Gastroesophageal sphincter (tissue), 4 donors: ENCODE data around the gene RRP15. TPM values are rescaled to one million over a fixed set of nuclear protein-coding genes. Genes with fewer than 3 reads are reported as not detected.

Experiments used
- ATAC-seq: fragments of 150-250 bp; one replicate; pipeline ENCODE4 v1.9.1; 2016; ENCODE audit warnings: mild to moderate bottlenecking, moderate library complexity
- H3K27ac ChIP-seq, 4 donors: fragments of 200-600 bp; sonication (generic) in 3 of 4; 1 replicate in 3 of 4; 2 replicates in 1 of 4; pipeline ENCODE4 v1.5.1; 2016 to 2019
- H3K27me3 ChIP-seq: fragments of 200-600 bp; sonication (generic); one replicate; pipeline ENCODE4 v1.5.1; 2019
- H3K36me3 ChIP-seq, 2 donors: fragments of 200-600 bp; sonication (generic); one replicate each; pipeline ENCODE4 v1.5.1; 2019; ENCODE audit warnings: control low read depth in 1 of 2
- H3K4me1 ChIP-seq, 3 donors: fragments of 200-600 bp; sonication (generic); 1 replicate in 2 of 3; 2 replicates in 1 of 3; pipeline ENCODE4 v1.5.1; 2016 to 2019; ENCODE audit warnings: control low read depth in 2 of 3
- H3K4me3 ChIP-seq, 2 donors: fragments of 200-600 bp; sonication (generic); one replicate each; pipeline ENCODE4 v1.5.1; 2019; ENCODE audit warnings: mild to moderate bottlenecking in 1 of 2, moderate library complexity in 1 of 2
- H3K9me3 ChIP-seq, 3 donors: fragments of 200-600 bp; sonication (generic); one replicate each; pipeline ENCODE4 v1.5.1; 2017 to 2019; ENCODE audit warnings: control low read depth in 2 of 3
- EP300 ChIP-seq: sonication (generic); formaldehyde crosslinking; IDR thresholded peaks from one replicate; pipeline ENCODE4 v1.6.1; 2017; ENCODE audit warnings: antibody characterized with exemption, mild to moderate bottlenecking
- POLR2A ChIP-seq, 2 donors: fragments of 450-650 bp; IDR thresholded peaks; one replicate each; pipeline ENCODE4 v1.6.1; 2017; ENCODE audit warnings: antibody characterized with exemption in 2 of 2, mild to moderate bottlenecking in 2 of 2, moderate library complexity in 1 of 2
- POLR2AphosphoS5 ChIP-seq: sonication (generic); formaldehyde crosslinking; IDR thresholded peaks from one replicate; pipeline ENCODE4 v1.6.1; 2017; ENCODE audit warnings: antibody characterized with exemption
- WGBS, 2 donors: methylation state at CpG; one replicate each; pipeline ENCODE4 v1.1.5; 2018; ENCODE audit warnings: low coverage in 1 of 2; 5-methylcytosine and 5-hydroxymethylcytosine counted together
- total RNA-seq, 4 donors: library from RNA; depleted of rRNA; stranded (reverse); fragments of >200 nt; gene quantifications; one replicate each; pipeline ENCODE4 v1.1.0, GENCODE V29; 2016
- TF ChIP-seq, protein P1 (sequence below), 4 experiments: fragments of 200-600 bp in 2 of 4; fragments of 450-650 bp in 2 of 4; sonication (generic) in 1 of 4; IDR thresholded peaks; one replicate each; pipeline ENCODE4 v1.5.1; 2017 to 2019; ENCODE audit warnings: antibody characterized with exemption in 4 of 4, mild to moderate bottlenecking in 2 of 4, moderate library complexity in 2 of 4

Gene RRP15
- total RNA-seq, 4 donors from 2014 or later, result 7.0 to 13.5 (median 9.4) TPM

- no peaks in the 10 kb centered on the region for H3K4me1 ChIP-seq
- ATAC-seq, result no peak
- no peak overlapping the region for H3K27ac ChIP-seq
- 69 to 71% methylated on average over 3 of the region's 3 CpGs for WGBS, 2 donors
- TF ChIP-seq POLR2AphosphoS5 (no peak), POLR2A (IDR thresholded peaks at IDR 0.05) (no peak), EP300 (no peak)
- TF ChIP-seq, protein P1, sequence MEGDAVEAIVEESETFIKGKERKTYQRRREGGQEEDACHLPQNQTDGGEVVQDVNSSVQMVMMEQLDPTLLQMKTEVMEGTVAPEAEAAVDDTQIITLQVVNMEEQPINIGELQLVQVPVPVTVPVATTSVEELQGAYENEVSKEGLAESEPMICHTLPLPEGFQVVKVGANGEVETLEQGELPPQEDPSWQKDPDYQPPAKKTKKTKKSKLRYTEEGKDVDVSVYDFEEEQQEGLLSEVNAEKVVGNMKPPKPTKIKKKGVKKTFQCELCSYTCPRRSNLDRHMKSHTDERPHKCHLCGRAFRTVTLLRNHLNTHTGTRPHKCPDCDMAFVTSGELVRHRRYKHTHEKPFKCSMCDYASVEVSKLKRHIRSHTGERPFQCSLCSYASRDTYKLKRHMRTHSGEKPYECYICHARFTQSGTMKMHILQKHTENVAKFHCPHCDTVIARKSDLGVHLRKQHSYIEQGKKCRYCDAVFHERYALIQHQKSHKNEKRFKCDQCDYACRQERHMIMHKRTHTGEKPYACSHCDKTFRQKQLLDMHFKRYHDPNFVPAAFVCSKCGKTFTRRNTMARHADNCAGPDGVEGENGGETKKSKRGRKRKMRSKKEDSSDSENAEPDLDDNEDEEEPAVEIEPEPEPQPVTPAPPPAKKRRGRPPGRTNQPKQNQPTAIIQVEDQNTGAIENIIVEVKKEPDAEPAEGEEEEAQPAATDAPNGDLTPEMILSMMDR (IDR thresholded peaks at IDR 0.05), result no peak
- H3K4me3 ChIP-seq, result no peak overlapping the region
- no peaks in the 10 kb centered on the region for H3K9me3 ChIP-seq
- H3K36me3 ChIP-seq, result no peaks in the 10 kb centered on the region
- H3K27me3 ChIP-seq, result no peaks in the 10 kb centered on the region
Observed at GRCh38 chr1:218273762-218274479, 11.2 kb upstream of the RRP15 start.

- Histone ChIP-seq H3K9me3 (no peaks in the 10 kb centered on the region), H3K4me3 (no peak overlapping the region), H3K36me3 (no peaks in the 10 kb centered on the region), H3K27ac (no peak overlapping the region), H3K27me3 (no peaks in the 10 kb centered on the region), H3K4me1 (no peaks in the 10 kb centered on the region)
- 86 to 100% methylated on average over 2 of the region's 2 CpGs for WGBS, 2 donors
- TF ChIP-seq EP300 (no peak), POLR2A (IDR thresholded peaks at IDR 0.05) (no peak), POLR2AphosphoS5 (no peak)
- TF ChIP-seq, protein P1 (IDR thresholded peaks at IDR 0.05), result no peak
- ATAC-seq, result no peak
Observed at GRCh38 chr1:218274511-218274910, 10.6 kb upstream of the RRP15 start.

GRCh38 chr1:218275823-218276222 lies 9.3 kb upstream of the RRP15 start:
- no peaks in the 10 kb centered on the region for H3K36me3 ChIP-seq
- H3K4me3 ChIP-seq, result no peak overlapping the region
- peaks cover 0 to 1% (median 0%) of the 10 kb centered on the region in 3 donors for H3K9me3 ChIP-seq
- 40 to 80% methylated on average over 1 of the region's 2 CpGs for WGBS, 2 donors
- TF ChIP-seq, protein P1 (IDR thresholded peaks at IDR 0.05), result no peak
- TF ChIP-seq POLR2AphosphoS5 (no peak), POLR2A (IDR thresholded peaks at IDR 0.05) (no peak), EP300 (no peak)
- ATAC-seq, result no peak
- no peaks in the 10 kb centered on the region for H3K4me1 ChIP-seq
- H3K27me3 ChIP-seq, result peaks cover 7% of the 10 kb centered on the region
- no peak overlapping the region for H3K27ac ChIP-seq

DNA sequence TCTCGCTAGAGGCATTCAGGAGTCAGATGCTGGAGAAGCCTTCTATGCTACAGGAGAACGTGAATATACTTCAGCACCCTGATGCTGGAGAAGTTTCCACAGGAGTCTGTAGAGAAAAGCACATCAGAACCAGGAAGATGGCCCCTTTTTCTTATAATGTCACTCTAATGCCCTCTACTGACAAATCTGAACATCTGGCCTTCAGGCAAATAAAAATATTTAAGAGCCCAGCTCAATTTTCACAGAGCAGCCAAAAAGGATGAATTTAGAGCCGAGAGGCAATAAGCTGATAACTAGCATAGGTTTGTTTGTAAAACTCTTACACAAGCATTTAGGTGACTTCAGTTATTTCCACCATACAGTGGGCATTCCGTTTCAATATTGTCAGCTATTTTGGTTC lies 3.8 kb upstream of the RRP15 start:
- WGBS, 2 donors, result 81 to 96% methylated on average over 2 to 4 of the region's 4 CpGs
- H3K9me3 ChIP-seq, result peaks cover 0 to 9% (median 0%) of the 10 kb centered on the region in 3 donors
- no peak overlapping the region for H3K4me3 ChIP-seq
- no peak for ATAC-seq
- peaks cover 4 to 14% (median 5%) of the 10 kb centered on the region in 3 donors for H3K4me1 ChIP-seq
- peaks cover 12% of the 10 kb centered on the region for H3K27me3 ChIP-seq
- H3K36me3 ChIP-seq, result no peaks in the 10 kb centered on the region
- TF ChIP-seq EP300 (no peak), POLR2AphosphoS5 (no peak), POLR2A (IDR thresholded peaks at IDR 0.05) (no peak)
- TF ChIP-seq, protein P1 (IDR thresholded peaks at IDR 0.05), result no peak
- H3K27ac ChIP-seq, result no peak overlapping the region

DNA sequence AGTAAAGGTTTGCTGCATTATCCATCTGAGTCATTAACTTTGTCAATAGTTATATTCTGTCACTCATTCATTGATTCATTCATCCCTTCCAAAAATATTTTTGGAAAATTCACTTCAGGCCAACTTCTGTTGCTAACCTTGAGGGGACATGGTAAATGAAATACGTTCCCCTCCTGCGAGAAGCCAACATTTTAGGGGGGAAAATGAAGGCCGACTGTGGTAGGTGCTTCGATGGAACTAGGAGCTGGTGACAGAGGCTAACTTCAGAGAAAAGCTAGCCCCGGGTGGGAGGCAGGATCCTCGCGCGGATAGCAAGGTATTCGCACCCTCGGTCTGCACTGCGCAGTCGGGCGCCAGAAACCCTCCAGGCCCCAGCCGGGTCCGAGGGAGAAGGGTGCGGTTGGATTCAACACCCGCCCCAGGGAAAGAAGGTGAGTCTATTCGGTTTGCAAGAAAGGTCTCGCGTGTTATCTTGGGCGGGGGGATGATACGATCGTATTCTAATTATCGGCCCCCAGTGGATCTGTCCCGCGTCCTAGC lies 646 bp upstream of the RRP15 start:
- peaks cover 0 to 9% (median 0%) of the 10 kb centered on the region in 3 donors for H3K9me3 ChIP-seq
- ATAC-seq, result peak; percentile 22
- peaks cover 12% of the 10 kb centered on the region for H3K27me3 ChIP-seq
- H3K36me3 ChIP-seq, result no peaks in the 10 kb centered on the region
- H3K4me3 ChIP-seq, result peak overlapping the region; percentile 78 to 84
- no peak for TF ChIP-seq POLR2A (IDR thresholded peaks at IDR 0.05)
- no peak for TF ChIP-seq EP300
- TF ChIP-seq, protein P1 (IDR thresholded peaks at IDR 0.05), result no peak
- TF ChIP-seq POLR2AphosphoS5, result no peak
- H3K4me1 ChIP-seq, result peaks cover 4 to 34% (median 9%) of the 10 kb centered on the region in 3 donors
- 15% methylated on average over 14 of the region's 26 CpGs; no CpG with 5 or more reads in 1 of the 2 donors for WGBS, 2 donors
- H3K27ac ChIP-seq, result peak overlapping the region; percentile 37 to 85 (median 84)
